ENCODE data around the gene FAM187B.

DNA sequence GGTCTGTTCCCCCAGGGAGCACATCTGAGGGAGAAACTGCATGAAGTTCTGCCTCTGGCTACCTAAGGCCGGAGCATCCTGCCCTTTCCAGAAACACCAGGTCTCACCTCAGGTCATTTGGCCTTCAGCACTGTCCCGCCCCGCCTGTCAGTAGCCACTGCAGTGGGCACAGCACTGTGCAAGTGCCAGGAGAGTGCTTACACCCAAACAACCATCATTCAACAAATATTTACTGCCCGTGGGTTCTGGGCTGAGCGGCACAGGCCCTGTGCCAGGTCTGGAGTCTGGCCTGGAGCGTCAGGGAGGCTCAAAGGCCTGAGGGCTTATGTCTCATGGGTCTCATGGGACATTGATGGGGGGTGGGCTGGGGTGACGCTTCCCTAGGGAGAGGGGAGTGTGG lies 43.0 kb upstream of the FAM187B start:
- TF ChIP-seq GATA3 (IDR thresholded peaks at IDR 0.05; ENCODE audit: low read depth, low read length), result no peak
- TF ChIP-seq GATA2 (IDR thresholded peaks at IDR 0.05; ENCODE audit: low read depth, low read length), result no peak
